ENCODE measurements around the gene AGO4.

- no peak for TF ChIP-seq CTCF (IDR thresholded peaks at IDR 0.05)
- TF ChIP-seq POLR2AphosphoS5 (IDR thresholded peaks at IDR 0.05) = no peak
- TF ChIP-seq EP300 (IDR thresholded peaks at IDR 0.05) = no peak
These were observed 78.2 kb downstream of the AGO4 start for GRCh38 chr1:35885961-35886558.
